Progenitor cell of endocrine pancreas (in vitro differentiated cells): Measurements from ENCODE around the gene ERVW-1. TPM values are rescaled to one million over a fixed set of nuclear protein-coding genes. Genes with fewer than 3 reads are reported as not detected.
"Not testable (repeated sequence)": the region's sequence is repeated elsewhere in the genome, so short reads cannot be mapped to it uniquely, and the experiment has no call there.

ENCODE experiments used
- DNase-seq: peaks from one replicate; pipeline ENCODE4 v3.0.0; 2021; ENCODE audit warnings: low spot score; ENCODE audit not compliant: unreplicated experiment
- H3K27ac Mint-ChIP-seq: 2 replicates; pipeline ENCODE4 v1.8.0; 2021; ENCODE audit warnings: mild to moderate bottlenecking, moderate library complexity, mixed read lengths
- H3K27me3 Mint-ChIP-seq: 2 replicates; pipeline ENCODE4 v1.8.0; 2021; ENCODE audit warnings: mixed read lengths
- H3K36me3 Mint-ChIP-seq: 2 replicates; pipeline ENCODE4 v1.8.0; 2022; ENCODE audit warnings: mixed read lengths; ENCODE audit not compliant: insufficient read depth
- H3K4me1 Mint-ChIP-seq: 2 replicates; pipeline ENCODE4 v1.8.0; 2021; ENCODE audit warnings: low read depth, mixed read lengths
- H3K4me3 Mint-ChIP-seq: 2 replicates; pipeline ENCODE4 v1.8.0; 2021; ENCODE audit warnings: low read depth, mild to moderate bottlenecking, moderate library complexity, mixed read lengths
- H3K9me3 Mint-ChIP-seq: 2 replicates; pipeline ENCODE4 v1.8.0; 2021; ENCODE audit warnings: low read depth, mixed read lengths
- CTCF ChIP-seq: fragments of 200-600 bp; sonication (generic); IDR thresholded peaks from one replicate; pipeline ENCODE4 v1.5.0; 2021; ENCODE audit warnings: antibody characterized with exemption, mild to moderate bottlenecking; ENCODE audit not compliant: unreplicated experiment
- total RNA-seq: library from RNA; stranded (reverse); gene quantifications from 2 replicates; pipeline ENCODE4 v1.2.1, GENCODE V29; 2021

The ERVW-1 gene
- total RNA-seq, 1 donor from 2014 or later, result not detected

GRCh38 chr7:92478711-92479110, 965 bp upstream of the ERVW-1 start:
- Mint-ChIP-seq H3K36me3 (no peaks in the 10 kb centered on the region), H3K9me3 (no peaks in the 10 kb centered on the region), H3K27ac (no peak overlapping the region), H3K4me3 (no peak overlapping the region), H3K27me3 (no peaks in the 10 kb centered on the region), H3K4me1 (no peaks in the 10 kb centered on the region)
- no peak for TF ChIP-seq CTCF
- DNase-seq, result no peak

- H3K4me3 Mint-ChIP-seq, result no peak overlapping the region
- H3K27me3 Mint-ChIP-seq, result no peaks in the 10 kb centered on the region
- no peaks in the 10 kb centered on the region for H3K4me1 Mint-ChIP-seq
- no peak overlapping the region for H3K27ac Mint-ChIP-seq
- no peaks in the 10 kb centered on the region for H3K36me3 Mint-ChIP-seq
- no peak for TF ChIP-seq CTCF
- H3K9me3 Mint-ChIP-seq, result no peaks in the 10 kb centered on the region
- DNase-seq, result no peak
Measured at GRCh38 chr7:92478095-92478494, 349 bp upstream of the ERVW-1 start.

GRCh38 chr7:92475851-92476590, 1.7 kb downstream of the ERVW-1 start:
- DNase-seq, H3K36me3 Mint-ChIP-seq, H3K4me1 Mint-ChIP-seq, H3K27me3 Mint-ChIP-seq, H3K27ac Mint-ChIP-seq, H3K4me3 Mint-ChIP-seq, H3K9me3 Mint-ChIP-seq: not testable (repeated sequence)

GRCh38 chr7:92475261-92475770, 2.4 kb downstream of the ERVW-1 start:
- not testable (repeated sequence) for H3K9me3 Mint-ChIP-seq, DNase-seq, H3K36me3 Mint-ChIP-seq, H3K27me3 Mint-ChIP-seq, H3K4me1 Mint-ChIP-seq, H3K27ac Mint-ChIP-seq, H3K4me3 Mint-ChIP-seq

- not testable (repeated sequence) for DNase-seq, H3K36me3 Mint-ChIP-seq, H3K4me1 Mint-ChIP-seq, H3K27me3 Mint-ChIP-seq, H3K9me3 Mint-ChIP-seq, H3K4me3 Mint-ChIP-seq, H3K27ac Mint-ChIP-seq
Measured at GRCh38 chr7:92473989-92474388, 3.8 kb downstream of the ERVW-1 start.

DNA sequence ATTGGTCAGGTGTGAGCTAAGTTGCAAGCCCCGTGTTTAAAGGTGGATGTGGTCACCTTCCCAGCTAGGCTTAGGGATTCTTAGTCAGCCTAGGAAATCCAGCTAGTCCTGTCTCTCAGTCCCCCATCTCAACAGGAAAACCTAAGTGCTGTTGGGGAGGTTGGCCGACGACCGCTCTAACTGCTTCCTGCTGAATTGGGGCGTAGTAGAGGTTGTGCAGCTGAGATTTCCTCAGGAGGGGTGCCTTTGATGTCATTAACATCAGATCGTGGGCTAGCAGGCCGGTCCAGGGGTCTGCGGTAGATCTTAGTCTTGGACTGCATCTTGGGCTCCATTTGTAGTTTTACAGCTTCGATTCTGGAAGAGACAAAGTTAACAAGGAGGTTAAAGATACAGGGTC, 9.2 kb downstream of the ERVW-1 start:
- not testable (repeated sequence) for H3K27ac Mint-ChIP-seq, H3K36me3 Mint-ChIP-seq, H3K4me1 Mint-ChIP-seq, DNase-seq, H3K27me3 Mint-ChIP-seq, H3K4me3 Mint-ChIP-seq
- H3K9me3 Mint-ChIP-seq, result peaks cover 14% of the 10 kb centered on the region

GRCh38 chr7:92466682-92467081, 11.1 kb downstream of the ERVW-1 start:
- no peak for TF ChIP-seq CTCF

More at GRCh38 chr7:92466682-92467081, 11.1 kb downstream of the ERVW-1 start:
- H3K27me3 Mint-ChIP-seq, result no peaks in the 10 kb centered on the region
- no peak overlapping the region for H3K4me3 Mint-ChIP-seq
- H3K36me3 Mint-ChIP-seq, result peaks cover 7% of the 10 kb centered on the region
- H3K27ac Mint-ChIP-seq, result peak overlapping the region; percentile 20
- DNase-seq, result no peak
- H3K4me1 Mint-ChIP-seq, result no peaks in the 10 kb centered on the region
- H3K9me3 Mint-ChIP-seq, result peaks cover 14% of the 10 kb centered on the region
